HepG2 (cell line): Measurements from ENCODE around the gene SLC16A3. TPM values are rescaled to one million over a fixed set of nuclear protein-coding genes. Genes with fewer than 3 reads are reported as not detected.

Experiments used
- ATF3 ChIP-seq: sonication (generic); formaldehyde crosslinking; IDR thresholded peaks from 2 replicates; pipeline ENCODE4 v1.4.0; 2020; ENCODE audit warnings: missing genetic modification reagents
- CENPBD1 ChIP-seq: sonication (generic); formaldehyde crosslinking; IDR thresholded peaks from 2 replicates; pipeline ENCODE4 v1.8.0; 2022; ENCODE audit warnings: missing genetic modification reagents, low read depth, mild to moderate bottlenecking, borderline replicate concordance
- KLF9 ChIP-seq: IDR thresholded peaks from 2 replicates; pipeline ENCODE4 v1.6.1; 2016; ENCODE audit warnings: low read depth
- NFE2L1 ChIP-seq: sonication (generic); formaldehyde crosslinking; IDR thresholded peaks from 2 replicates; pipeline ENCODE4 v1.4.0; 2020; ENCODE audit warnings: missing genetic modification reagents, mild to moderate bottlenecking, borderline replicate concordance
- SMARCC2 ChIP-seq: fragments of 450-650 bp; IDR thresholded peaks from 2 replicates; pipeline ENCODE4 v1.6.1; 2017; ENCODE audit warnings: antibody characterized with exemption, mild to moderate bottlenecking
- TCF12 ChIP-seq, 2 experiments: fragments of 450-650 bp in 1 of 2; sonication (generic) in 1 of 2; formaldehyde crosslinking in 1 of 2; IDR thresholded peaks; 2 replicates each; pipeline versions ENCODE4 v1.6.1 to v1.8.0; 2017 to 2022; ENCODE audit warnings: antibody characterized with exemption in 1 of 2, mild to moderate bottlenecking in 1 of 2, missing genetic modification reagents in 1 of 2, moderate library complexity in 1 of 2
- THYN1 ChIP-seq: sonication (generic); formaldehyde crosslinking; IDR thresholded peaks from 2 replicates; pipeline ENCODE4 v1.8.1; 2023; ENCODE audit warnings: low read depth, mild to moderate bottlenecking, moderate library complexity, missing genetic modification reagents, borderline replicate concordance
- XRCC5 ChIP-seq: fragments of 200-400 bp; formaldehyde crosslinking; optimal IDR thresholded peaks from 2 replicates; pipeline ENCODE3; 2017; ENCODE audit warnings: mild to moderate bottlenecking, low read length
- ZNF142 ChIP-seq: sonication (generic); formaldehyde crosslinking; IDR thresholded peaks from 2 replicates; pipeline ENCODE4 v1.4.0; 2020; ENCODE audit warnings: missing genetic modification reagents
- ZNF234 ChIP-seq: sonication (generic); formaldehyde crosslinking; conservative IDR thresholded peaks from 2 replicates; pipeline ENCODE4 v1.5.1; 2020; ENCODE audit warnings: mild to moderate bottlenecking, missing genetic modification reagents
- ZNF549 ChIP-seq: sonication (generic); formaldehyde crosslinking; IDR thresholded peaks from 2 replicates; pipeline ENCODE4 v1.5.0; 2020; ENCODE audit warnings: missing genetic modification reagents
- ZNF564 ChIP-seq: sonication (generic); formaldehyde crosslinking; IDR thresholded peaks from 2 replicates; pipeline ENCODE4 v1.8.1; 2023; ENCODE audit warnings: mild to moderate bottlenecking, missing genetic modification reagents
- ZNF614 ChIP-seq: IDR thresholded peaks from 2 replicates; pipeline ENCODE4 v1.6.1; 2018; ENCODE audit warnings: missing biosample characterization, missing genetic modification reagents, inconsistent platforms, borderline replicate concordance
- ZNF761 ChIP-seq: sonication (generic); formaldehyde crosslinking; conservative IDR thresholded peaks from 2 replicates; pipeline ENCODE4 v1.4.0; 2020; ENCODE audit warnings: mild to moderate bottlenecking, missing genetic modification reagents
- ZNF773 ChIP-seq: sonication (generic); formaldehyde crosslinking; IDR thresholded peaks from 2 replicates; pipeline ENCODE4 v1.4.0; 2020; ENCODE audit warnings: missing genetic modification reagents, borderline replicate concordance
- ZNF790 ChIP-seq: sonication (generic); formaldehyde crosslinking; IDR thresholded peaks from 2 replicates; pipeline ENCODE4 v1.8.0; 2022; ENCODE audit warnings: missing genetic modification reagents, mild to moderate bottlenecking, borderline replicate concordance
- ZSCAN25 ChIP-seq: sonication (generic); formaldehyde crosslinking; IDR thresholded peaks from 2 replicates; pipeline ENCODE4 v1.8.0; 2022; ENCODE audit warnings: mild to moderate bottlenecking, missing genetic modification reagents
- polyA plus RNA-seq, 8 experiments: library from polyadenylated mRNA; depleted of rRNA in 3 of 8; stranded (reverse) in 7 of 8; unstranded in 1 of 8; fragments of >200 nt; fragmentation: Illumina TruSeq in 4 of 8; extraction: Trizol in 4 of 8; gene quantifications; 2 replicates each; pipeline versions ENCODE4 v1.2.1 to v1.2.3, GENCODE V29; 2011 to 2016; ENCODE audit warnings: low read depth in 4 of 8, missing spikeins in 1 of 8, mixed read lengths in 1 of 8; ENCODE audit not compliant: insufficient read depth in 1 of 8
- total RNA-seq, 5 experiments: library from RNA; depleted of rRNA; stranded (reverse); fragments of >200 nt; fragmentation: Illumina TruSeq; extraction: Trizol; gene quantifications; 2 replicates each; pipeline ENCODE4 v1.2.3, GENCODE V29; 2016; ENCODE audit warnings: low read depth in 1 of 5
- TF ChIP-seq, protein P1 (sequence below): sonication (generic); formaldehyde crosslinking; IDR thresholded peaks from 2 replicates; pipeline ENCODE4 v1.5.0; 2020; ENCODE audit warnings: missing genetic modification reagents, mild to moderate bottlenecking, borderline replicate concordance
- TF ChIP-seq, protein P2 (sequence below): sonication (generic); formaldehyde crosslinking; IDR thresholded peaks from 2 replicates; pipeline ENCODE4 v1.5.0; 2020; ENCODE audit warnings: mild to moderate bottlenecking, missing genetic modification reagents

The SLC16A3 gene
- total and polyA plus RNA-seq, 2 of the 13 experiments (the other 11 are each of a cell fraction or from before 2014, with no cell fraction given): 242 to 349 TPM

- TF ChIP-seq ZNF142 (CRISPR knock-in tag) (no peak), ZNF564 (CRISPR knock-in tag) (0 out of 2 replicates have a peak, but pooled peaks have one; percentile 10), XRCC5 (no peak), ATF3 (no peak), TCF12 (IDR thresholded peaks at IDR 0.05) (no peak), TCF12 (CRISPR knock-in tag; IDR thresholded peaks at IDR 0.05) (no peak), SMARCC2 (no peak), THYN1 (CRISPR knock-in tag) (no peak), ZNF614 (CRISPR knock-in tag) (no peak), KLF9 (CRISPR knock-in tag) (no peak), NFE2L1 (CRISPR knock-in tag) (no peak), ZNF761 (CRISPR knock-in tag) (no peak), ZNF790 (no peak), ZNF234 (no peak), ZSCAN25 (CRISPR knock-in tag) (no peak), ZNF549 (CRISPR knock-in tag) (no peak), CENPBD1 (no peak), ZNF773 (no peak)
- TF ChIP-seq, protein P1, sequence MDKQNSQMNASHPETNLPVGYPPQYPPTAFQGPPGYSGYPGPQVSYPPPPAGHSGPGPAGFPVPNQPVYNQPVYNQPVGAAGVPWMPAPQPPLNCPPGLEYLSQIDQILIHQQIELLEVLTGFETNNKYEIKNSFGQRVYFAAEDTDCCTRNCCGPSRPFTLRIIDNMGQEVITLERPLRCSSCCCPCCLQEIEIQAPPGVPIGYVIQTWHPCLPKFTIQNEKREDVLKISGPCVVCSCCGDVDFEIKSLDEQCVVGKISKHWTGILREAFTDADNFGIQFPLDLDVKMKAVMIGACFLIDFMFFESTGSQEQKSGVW (CRISPR knock-in tag): no peak
- TF ChIP-seq, protein P2, sequence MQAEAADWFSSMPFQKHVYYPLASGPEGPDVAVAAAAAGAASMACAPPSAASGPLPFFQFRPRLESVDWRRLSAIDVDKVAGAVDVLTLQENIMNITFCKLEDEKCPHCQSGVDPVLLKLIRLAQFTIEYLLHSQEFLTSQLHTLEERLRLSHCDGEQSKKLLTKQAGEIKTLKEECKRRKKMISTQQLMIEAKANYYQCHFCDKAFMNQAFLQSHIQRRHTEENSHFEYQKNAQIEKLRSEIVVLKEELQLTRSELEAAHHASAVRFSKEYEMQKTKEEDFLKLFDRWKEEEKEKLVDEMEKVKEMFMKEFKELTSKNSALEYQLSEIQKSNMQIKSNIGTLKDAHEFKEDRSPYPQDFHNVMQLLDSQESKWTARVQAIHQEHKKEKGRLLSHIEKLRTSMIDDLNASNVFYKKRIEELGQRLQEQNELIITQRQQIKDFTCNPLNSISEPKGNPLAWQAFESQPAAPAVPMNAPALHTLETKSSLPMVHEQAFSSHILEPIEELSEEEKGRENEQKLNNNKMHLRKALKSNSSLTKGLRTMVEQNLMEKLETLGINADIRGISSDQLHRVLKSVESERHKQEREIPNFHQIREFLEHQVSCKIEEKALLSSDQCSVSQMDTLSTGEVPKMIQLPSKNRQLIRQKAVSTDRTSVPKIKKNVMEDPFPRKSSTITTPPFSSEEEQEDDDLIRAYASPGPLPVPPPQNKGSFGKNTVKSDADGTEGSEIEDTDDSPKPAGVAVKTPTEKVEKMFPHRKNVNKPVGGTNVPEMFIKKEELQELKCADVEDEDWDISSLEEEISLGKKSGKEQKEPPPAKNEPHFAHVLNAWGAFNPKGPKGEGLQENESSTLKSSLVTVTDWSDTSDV (CRISPR knock-in tag): no peak
Measured at GRCh38 chr17:82213251-82214011, 15.4 kb upstream of the SLC16A3 start (continued).
